GM12872 (cell line): ENCODE measurements around the gene R3HDM2.
A peak's percentile ranks its signal among the peaks of the same experiment; 100 is the strongest.

Source experiments
- CTCF ChIP-seq: IDR thresholded peaks from 3 replicates; pipeline ENCODE4 v1.5.1; 2011; ENCODE audit warnings: low read depth, mild to moderate bottlenecking, low read length, moderate library complexity; ENCODE audit not compliant: insufficient read depth

Gene R3HDM2

GRCh38 chr12:57430931-57431566, at the start of gene R3HDM2:
TSS of gene R3HDM2 (minus strand) at chr12:57431043. CDS start at chr12:57310428, 120,615 bp downstream.
- no peak for TF ChIP-seq CTCF

DNA sequence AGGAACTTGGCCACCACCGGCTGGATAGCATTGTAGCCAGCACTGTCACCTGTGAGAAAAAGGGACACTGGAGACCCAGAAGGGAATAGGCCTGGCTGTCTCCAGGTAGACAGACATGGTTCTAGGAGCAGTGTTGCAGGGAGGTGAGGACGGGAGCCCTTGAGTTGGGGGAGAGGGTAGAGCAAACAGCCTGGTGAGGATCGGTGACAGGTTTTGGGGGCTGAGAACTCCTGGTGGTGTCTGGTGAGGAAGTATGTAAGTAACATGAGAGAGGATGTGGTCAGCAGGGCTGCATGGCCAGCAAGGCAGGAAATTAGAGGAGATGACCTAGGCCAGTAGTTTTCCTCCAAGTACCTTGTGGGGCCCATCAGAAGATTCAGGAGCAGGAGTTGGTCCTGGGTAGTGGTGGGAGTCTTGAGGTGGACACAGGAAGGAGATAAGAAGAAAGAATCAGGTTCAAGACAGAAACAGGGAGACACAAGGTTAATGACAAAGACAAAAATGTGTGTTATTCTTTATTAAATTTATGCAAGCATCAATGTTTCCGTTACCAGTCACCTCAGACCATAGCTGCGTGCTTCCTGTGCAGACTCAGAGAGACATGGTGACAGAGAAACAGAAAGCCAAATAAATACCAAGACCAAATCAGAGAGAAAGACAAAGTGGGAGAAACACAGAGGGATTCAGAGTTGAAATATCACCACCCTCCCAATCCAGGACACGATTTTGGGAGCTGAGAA, 48.7 kb upstream of the R3HDM2 start, which contains the start of gene ARHGAP9:
TSS of gene ARHGAP9 (minus strand) at position 491 of the 740 bp plus-strand sequence. CDS start at position 31, 460 bp downstream.
- no peak for TF ChIP-seq CTCF

DNA sequence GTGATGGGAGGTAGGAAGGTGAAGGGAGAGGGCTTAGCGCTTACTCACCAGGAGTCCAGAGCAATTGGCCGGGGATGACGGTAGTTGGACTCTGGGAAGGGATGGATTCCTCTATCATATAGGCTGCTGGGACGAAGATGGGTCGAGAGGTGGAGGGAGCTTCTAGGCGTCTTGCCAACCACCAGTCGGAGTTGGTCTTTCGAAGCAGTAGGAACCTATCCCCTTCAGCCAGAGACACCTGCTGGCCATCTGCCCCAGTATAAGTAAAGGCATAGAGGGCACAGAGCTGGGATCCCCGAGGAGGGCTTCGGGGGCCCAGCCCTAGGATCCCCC, 48.2 kb upstream of the R3HDM2 start:
- 0 out of 3 replicates have a peak, but pooled peaks have one; percentile 8 for TF ChIP-seq CTCF

DNA sequence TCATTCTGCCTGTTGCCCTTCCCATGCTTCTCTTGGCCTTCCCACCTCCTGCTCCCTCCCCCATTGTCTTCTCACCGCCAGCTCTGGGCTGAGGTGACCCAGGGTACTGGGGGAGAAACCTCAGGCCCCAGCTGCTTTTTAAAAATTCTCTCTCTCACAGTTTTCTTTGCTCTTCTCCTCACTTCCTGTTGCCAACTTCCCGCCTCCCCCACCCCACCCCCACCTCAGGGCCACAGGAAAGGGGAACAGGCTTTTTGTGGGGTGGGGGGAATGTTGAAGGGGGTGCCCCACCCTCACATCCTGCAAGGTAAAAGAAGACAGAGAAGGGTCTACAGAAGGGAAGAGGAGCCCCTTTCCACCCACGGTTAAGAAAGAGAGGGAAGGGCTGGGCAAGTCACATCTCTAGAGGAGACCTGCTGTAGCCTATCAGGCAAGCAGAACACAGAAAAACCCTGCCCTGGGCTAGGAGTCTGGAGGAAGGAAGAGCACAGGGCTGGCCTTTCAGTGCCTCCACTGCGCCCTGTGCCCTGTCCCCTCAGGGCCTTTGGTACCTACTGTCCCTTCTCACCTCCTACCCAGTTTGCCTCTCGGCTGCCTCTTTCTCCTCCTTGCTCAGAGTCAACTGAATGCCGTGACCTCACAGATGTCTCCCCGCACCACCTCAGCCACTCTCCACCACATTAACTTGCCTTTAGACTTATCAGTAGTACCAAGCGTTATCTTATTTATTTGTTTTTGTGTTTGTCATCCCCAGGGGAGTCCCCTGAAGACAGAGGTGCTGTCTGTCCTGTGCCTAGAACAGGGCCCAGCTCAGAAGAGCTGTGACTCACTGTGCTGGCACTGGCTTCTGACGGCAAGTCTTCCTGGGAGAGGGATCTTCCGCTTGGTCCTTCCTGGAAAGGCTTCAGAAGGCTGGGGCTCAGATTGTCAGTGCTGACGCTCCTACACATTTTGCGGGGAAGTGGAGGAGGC, 47.2 kb upstream of the R3HDM2 start:
- TF ChIP-seq CTCF: no peak

- no peak for TF ChIP-seq CTCF
Measured at GRCh38 chr12:57476993-57477709, 46.3 kb upstream of the R3HDM2 start.

DNA sequence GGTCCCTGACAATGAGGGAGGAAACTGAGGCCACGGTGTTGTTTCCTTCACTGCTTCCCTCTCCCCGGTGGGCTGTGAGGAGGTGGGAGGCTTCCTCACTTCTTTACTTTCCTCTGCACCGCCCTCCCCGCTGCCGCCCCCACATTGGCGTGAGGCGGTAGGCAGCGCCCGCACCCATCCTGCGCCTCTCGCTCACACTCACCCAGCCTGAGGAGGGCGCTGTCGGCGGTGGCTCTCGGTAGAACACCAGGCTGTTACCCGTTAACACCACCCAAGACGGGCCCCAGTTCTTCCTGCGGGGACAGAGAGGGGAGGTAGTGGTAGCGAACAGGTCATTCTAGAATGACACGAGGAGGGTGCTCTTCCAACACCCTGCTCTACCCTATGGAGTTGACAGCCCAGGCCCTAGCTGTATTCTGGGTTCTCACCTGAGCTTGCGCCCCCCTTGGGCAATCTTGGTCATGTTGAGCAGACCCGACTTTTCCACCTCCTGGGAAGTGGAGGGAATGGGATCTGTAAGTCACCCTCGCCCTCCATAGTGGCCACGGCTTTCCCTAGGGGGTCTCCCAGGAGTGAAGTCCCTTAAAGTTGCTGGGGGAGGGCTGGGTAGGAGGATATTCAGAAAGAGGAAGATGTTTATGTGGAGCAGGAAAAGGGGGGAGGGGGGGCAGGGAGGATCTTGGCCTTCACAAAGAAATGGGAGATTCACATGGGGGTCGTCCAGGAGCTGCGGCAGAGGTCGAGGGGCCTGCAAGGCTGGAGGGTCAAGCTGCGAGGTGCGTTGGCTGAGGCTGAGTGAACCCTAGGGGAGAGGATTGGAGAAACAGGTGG, 45.5 kb upstream of the R3HDM2 start:
- peak; percentile 77 for TF ChIP-seq CTCF
